HUES48 (cell line): ENCODE measurements around the gene ATG9B.

ENCODE experiments used
- H3K27ac ChIP-seq: one replicate; pipeline ENCODE4 v1.7.0; 2013; ENCODE audit warnings: low read depth, low read length, inconsistent platforms
- H3K27me3 ChIP-seq: 2 replicates; pipeline ENCODE4 v1.6.1; 2013; ENCODE audit warnings: mild to moderate bottlenecking, low read length; ENCODE audit not compliant: control insufficient read depth, insufficient read depth
- H3K36me3 ChIP-seq: 2 replicates; pipeline ENCODE4 v1.6.1; 2013; ENCODE audit warnings: low read length; ENCODE audit not compliant: control insufficient read depth, insufficient read depth
- H3K4me1 ChIP-seq: 2 replicates; pipeline ENCODE4 v1.6.1; 2013; ENCODE audit warnings: mild to moderate bottlenecking, low read length; ENCODE audit not compliant: control insufficient read depth, insufficient read depth
- H3K4me3 ChIP-seq: 2 replicates; pipeline ENCODE4 v1.5.1; 2013; ENCODE audit warnings: mild to moderate bottlenecking, low read depth, low read length
- H3K9ac ChIP-seq: 2 replicates; pipeline ENCODE4 v1.6.1; 2013; ENCODE audit warnings: mild to moderate bottlenecking, low read depth, low read length, moderate library complexity
- H3K9me3 ChIP-seq: 2 replicates; pipeline ENCODE4 v1.6.1; 2013; ENCODE audit warnings: low read length; ENCODE audit not compliant: control insufficient read depth, insufficient read depth

The ATG9B gene, protein sequence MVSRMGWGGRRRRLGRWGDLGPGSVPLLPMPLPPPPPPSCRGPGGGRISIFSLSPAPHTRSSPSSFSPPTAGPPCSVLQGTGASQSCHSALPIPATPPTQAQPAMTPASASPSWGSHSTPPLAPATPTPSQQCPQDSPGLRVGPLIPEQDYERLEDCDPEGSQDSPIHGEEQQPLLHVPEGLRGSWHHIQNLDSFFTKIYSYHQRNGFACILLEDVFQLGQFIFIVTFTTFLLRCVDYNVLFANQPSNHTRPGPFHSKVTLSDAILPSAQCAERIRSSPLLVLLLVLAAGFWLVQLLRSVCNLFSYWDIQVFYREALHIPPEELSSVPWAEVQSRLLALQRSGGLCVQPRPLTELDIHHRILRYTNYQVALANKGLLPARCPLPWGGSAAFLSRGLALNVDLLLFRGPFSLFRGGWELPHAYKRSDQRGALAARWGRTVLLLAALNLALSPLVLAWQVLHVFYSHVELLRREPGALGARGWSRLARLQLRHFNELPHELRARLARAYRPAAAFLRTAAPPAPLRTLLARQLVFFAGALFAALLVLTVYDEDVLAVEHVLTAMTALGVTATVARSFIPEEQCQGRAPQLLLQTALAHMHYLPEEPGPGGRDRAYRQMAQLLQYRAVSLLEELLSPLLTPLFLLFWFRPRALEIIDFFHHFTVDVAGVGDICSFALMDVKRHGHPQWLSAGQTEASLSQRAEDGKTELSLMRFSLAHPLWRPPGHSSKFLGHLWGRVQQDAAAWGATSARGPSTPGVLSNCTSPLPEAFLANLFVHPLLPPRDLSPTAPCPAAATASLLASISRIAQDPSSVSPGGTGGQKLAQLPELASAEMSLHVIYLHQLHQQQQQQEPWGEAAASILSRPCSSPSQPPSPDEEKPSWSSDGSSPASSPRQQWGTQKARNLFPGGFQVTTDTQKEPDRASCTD

GRCh38 chr7:151024435-151025056 is at the start of gene ATG9B:
TSS of gene ATG9B (minus strand) at chr7:151024494. CDS start at chr7:151024423, 71 bp downstream.
- H3K4me3 ChIP-seq: no peak within 1 kb of the TSS

DNA sequence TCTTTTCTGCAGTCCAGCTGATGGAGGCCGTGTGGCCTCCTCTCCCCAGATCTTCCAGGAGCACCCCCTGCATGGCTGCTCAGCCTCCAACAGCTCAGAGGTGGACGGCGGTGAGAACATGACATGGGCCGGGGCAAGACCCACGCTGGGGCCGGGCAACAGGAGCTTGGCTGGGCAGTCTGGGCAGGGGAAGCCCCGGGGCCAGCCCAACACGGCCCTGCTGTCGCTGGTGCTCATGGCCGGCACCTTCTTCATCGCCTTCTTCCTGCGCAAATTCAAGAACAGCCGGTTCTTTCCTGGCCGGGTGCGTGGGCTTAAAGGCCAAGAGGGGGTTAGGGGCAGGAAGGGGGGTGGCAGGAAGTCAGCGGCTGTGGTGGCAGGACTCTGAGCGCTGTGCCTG is 49.7 kb upstream of the ATG9B start:
- Histone ChIP-seq H3K27ac (no peak overlapping the region), H3K36me3 (peaks cover 69% of the 10 kb centered on the region), H3K9ac (no peak overlapping the region), H3K27me3 (no peaks in the 10 kb centered on the region), H3K4me3 (no peak overlapping the region), H3K4me1 (peaks cover 4% of the 10 kb centered on the region), H3K9me3 (no peaks in the 10 kb centered on the region)

More at GRCh38 chr7:151024435-151025056, at the start of gene ATG9B:
- Histone ChIP-seq H3K4me1 (peaks cover 6% of the 10 kb centered on the region), H3K9ac (no peak within 1 kb of the TSS), H3K36me3 (no peaks in the 10 kb centered on the region), H3K27me3 (peaks cover 18% of the 10 kb centered on the region), H3K27ac (no peak within 1 kb of the TSS), H3K9me3 (no peaks in the 10 kb centered on the region)

GRCh38 chr7:151071032-151071866 is 47.0 kb upstream of the ATG9B start:
- H3K27me3 ChIP-seq: no peaks in the 10 kb centered on the region
- no peak overlapping the region for H3K27ac ChIP-seq
- H3K9me3 ChIP-seq: no peaks in the 10 kb centered on the region
- peaks cover 93% of the 10 kb centered on the region for H3K36me3 ChIP-seq
- H3K4me1 ChIP-seq: peaks cover 7% of the 10 kb centered on the region
- H3K9ac ChIP-seq: no peak overlapping the region
- no peak overlapping the region for H3K4me3 ChIP-seq

- Histone ChIP-seq H3K27ac (no peak overlapping the region), H3K36me3 (peaks cover 95% of the 10 kb centered on the region), H3K9me3 (no peaks in the 10 kb centered on the region), H3K4me3 (no peak overlapping the region), H3K9ac (no peak overlapping the region), H3K27me3 (no peaks in the 10 kb centered on the region), H3K4me1 (peaks cover 7% of the 10 kb centered on the region)
Measured at GRCh38 chr7:151070574-151070960, 46.3 kb upstream of the ATG9B start.

DNA sequence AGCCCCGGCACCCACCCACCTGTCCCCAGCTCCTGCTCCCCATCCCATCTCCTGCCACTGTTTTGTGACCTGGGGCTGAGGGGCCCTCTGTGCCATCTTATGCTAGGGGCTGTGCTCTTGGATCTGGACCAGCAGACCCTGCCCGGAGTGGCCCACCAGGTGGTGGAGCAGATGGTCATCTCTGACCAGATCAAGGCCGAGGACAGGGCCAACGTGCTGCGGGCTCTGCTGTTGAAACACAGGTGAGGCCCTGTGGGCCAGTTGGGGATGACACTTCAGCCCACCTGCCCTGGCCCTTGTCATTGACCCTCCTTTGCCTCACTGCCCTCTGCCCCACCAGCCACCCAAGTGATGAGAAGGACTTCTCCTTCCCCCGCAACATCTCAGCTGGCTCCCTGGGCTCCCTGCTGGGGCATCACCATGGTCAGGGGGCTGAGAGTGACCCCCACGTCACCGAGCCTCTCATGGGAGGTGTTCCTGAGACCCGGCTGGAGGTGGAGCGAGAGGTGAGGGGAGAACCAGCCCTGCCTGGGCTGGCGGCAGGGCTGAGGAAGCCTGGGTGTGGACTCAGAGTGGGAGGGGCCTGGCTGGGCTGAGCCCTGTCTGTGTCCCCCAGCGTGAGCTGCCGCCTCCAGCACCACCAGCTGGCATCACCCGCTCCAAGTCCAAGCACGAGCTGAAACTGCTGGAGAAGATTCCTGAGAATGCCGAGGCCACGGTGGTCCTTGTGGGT is 45.7 kb upstream of the ATG9B start:
- H3K27me3 ChIP-seq: no peaks in the 10 kb centered on the region
- peaks cover 96% of the 10 kb centered on the region for H3K36me3 ChIP-seq
- no peak overlapping the region for H3K9ac ChIP-seq
- no peak overlapping the region for H3K27ac ChIP-seq
- no peak overlapping the region for H3K4me3 ChIP-seq
- no peaks in the 10 kb centered on the region for H3K9me3 ChIP-seq
- H3K4me1 ChIP-seq: peaks cover 7% of the 10 kb centered on the region

DNA sequence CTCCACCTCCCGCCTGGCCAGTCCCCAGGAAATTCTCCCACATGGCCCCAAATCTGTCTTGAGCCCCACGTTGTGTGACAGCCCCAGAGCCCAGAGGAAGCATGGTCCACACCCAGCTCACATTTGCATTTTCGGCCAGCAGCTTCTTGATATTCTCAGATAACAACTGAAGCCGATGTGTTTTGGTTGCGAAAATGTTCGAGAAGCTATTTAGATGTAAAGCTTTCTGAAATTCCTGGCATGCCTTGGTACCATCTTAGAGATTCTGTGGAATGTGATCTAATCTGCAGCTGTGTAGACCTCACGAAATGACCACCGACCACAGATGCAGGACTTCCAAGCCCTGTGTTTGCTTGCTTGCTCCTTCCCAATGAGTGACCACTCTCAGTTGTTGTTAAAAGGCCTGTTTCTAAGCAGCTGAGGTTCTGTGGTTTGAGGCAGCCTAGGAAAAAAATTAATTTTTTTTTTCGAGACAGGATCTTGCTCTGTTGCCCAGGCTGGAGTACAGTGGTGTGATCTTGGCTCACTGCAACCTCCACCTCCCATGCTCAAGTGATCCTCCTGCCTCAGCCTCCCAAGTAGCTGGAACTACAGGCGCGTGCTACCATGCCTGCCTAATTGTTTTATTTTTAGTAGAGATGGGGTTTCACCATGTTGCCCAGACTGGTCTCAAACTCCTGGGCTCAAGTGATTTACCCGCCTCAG is 43.9 kb upstream of the ATG9B start:
- Histone ChIP-seq H3K27me3 (no peaks in the 10 kb centered on the region), H3K9me3 (no peaks in the 10 kb centered on the region), H3K27ac (peak overlapping the region; percentile 67), H3K36me3 (peaks cover 84% of the 10 kb centered on the region), H3K4me1 (peaks cover 10% of the 10 kb centered on the region), H3K9ac (no peak overlapping the region), H3K4me3 (no peak overlapping the region)

GRCh38 chr7:151066273-151066974 is 42.1 kb upstream of the ATG9B start:
- Histone ChIP-seq H3K27me3 (no peaks in the 10 kb centered on the region), H3K4me3 (no peak overlapping the region), H3K36me3 (peaks cover 68% of the 10 kb centered on the region), H3K9ac (no peak overlapping the region), H3K9me3 (no peaks in the 10 kb centered on the region), H3K4me1 (peaks cover 20% of the 10 kb centered on the region), H3K27ac (no peak overlapping the region)

GRCh38 chr7:151065516-151065915 is 41.2 kb upstream of the ATG9B start:
- no peak overlapping the region for H3K27ac ChIP-seq
- no peak overlapping the region for H3K9ac ChIP-seq
- H3K36me3 ChIP-seq: peaks cover 59% of the 10 kb centered on the region
- no peaks in the 10 kb centered on the region for H3K9me3 ChIP-seq
- no peaks in the 10 kb centered on the region for H3K27me3 ChIP-seq
- no peak overlapping the region for H3K4me3 ChIP-seq
- H3K4me1 ChIP-seq: peaks cover 29% of the 10 kb centered on the region

DNA sequence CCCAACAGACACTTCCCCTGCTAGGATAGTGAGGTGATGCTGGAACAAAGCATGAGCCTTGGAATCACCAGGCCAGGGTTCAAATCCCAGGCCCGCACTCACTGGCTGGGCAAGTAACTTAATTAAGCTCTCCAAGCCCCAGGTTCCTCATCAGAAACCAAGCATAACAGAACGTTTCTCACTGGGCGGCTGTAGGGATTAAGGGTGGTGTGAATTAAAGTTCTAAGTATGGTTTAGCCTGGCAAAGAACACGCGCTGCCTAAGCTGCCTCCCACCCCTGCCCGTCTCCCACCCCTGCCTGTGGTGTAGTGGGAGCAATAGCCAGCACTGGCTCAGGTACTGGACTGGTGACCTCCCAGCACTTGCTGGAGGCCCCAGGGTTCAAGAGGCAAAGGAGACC is 40.7 kb upstream of the ATG9B start:
- Histone ChIP-seq H3K4me1 (peaks cover 31% of the 10 kb centered on the region), H3K27me3 (no peaks in the 10 kb centered on the region), H3K9me3 (no peaks in the 10 kb centered on the region), H3K36me3 (peaks cover 53% of the 10 kb centered on the region), H3K9ac (no peak overlapping the region), H3K27ac (no peak overlapping the region), H3K4me3 (no peak overlapping the region)
